Stimulated activated memory B cell treated with anti-CD40 and anti-IgM and Interleukin-4, amounts not matched to agents 10 μg/mL and 1 μg/mL and 100 μg/mL, for 72 hours (primary cell): ENCODE measurements around the gene OR1D5.
"Not testable (repeated sequence)": the region's sequence is repeated elsewhere in the genome, so short reads cannot be mapped to it uniquely, and the experiment has no call there.

Experiments used
- ATAC-seq: fragments of 150-1000 bp; cut with Tn5 transposase; 2 replicates; pipeline ENCODE4 v1.10.0; 2021
- H3K27ac Mint-ChIP-seq: one replicate; pipeline ENCODE4 v1.8.0; 2022; ENCODE audit warnings: mild to moderate bottlenecking, mixed read lengths
- H3K27me3 Mint-ChIP-seq: one replicate; pipeline ENCODE4 v1.8.0; 2022; ENCODE audit warnings: mixed read lengths
- H3K36me3 Mint-ChIP-seq: one replicate; pipeline ENCODE4 v1.8.0; 2022; ENCODE audit warnings: mixed read lengths
- H3K4me1 Mint-ChIP-seq: one replicate; pipeline ENCODE4 v1.8.0; 2022; ENCODE audit warnings: mixed read lengths
- H3K4me3 Mint-ChIP-seq: one replicate; pipeline ENCODE4 v1.8.0; 2022; ENCODE audit warnings: mild to moderate bottlenecking, moderate library complexity, mixed read lengths
- H3K9me3 Mint-ChIP-seq: one replicate; pipeline ENCODE4 v1.8.0; 2022; ENCODE audit warnings: mixed read lengths

Gene OR1D5

GRCh38 chr17:3063507-3063906 lies at the start of gene OR1D5:
OR1D5 (minus strand) TSS chr17:3063607; CDS start chr17:3063607, 0 bp downstream.
- not testable (repeated sequence) for H3K4me3 Mint-ChIP-seq, ATAC-seq, H3K36me3 Mint-ChIP-seq

GRCh38 chr17:3104322-3104721 lies 40.9 kb upstream of the OR1D5 start, which contains the start of gene OR1D2:
OR1D2 (minus strand) TSS chr17:3104422; CDS start chr17:3092996, 11,426 bp downstream.
- H3K4me1 Mint-ChIP-seq = no peaks in the 10 kb centered on the region
- no peak within 1 kb of the TSS for H3K27ac Mint-ChIP-seq
- H3K9me3 Mint-ChIP-seq = peaks cover 21% of the 10 kb centered on the region
- ATAC-seq = no peak
- peaks cover 12% of the 10 kb centered on the region for H3K36me3 Mint-ChIP-seq
- H3K4me3 Mint-ChIP-seq = no peak within 1 kb of the TSS
- peaks cover 14% of the 10 kb centered on the region for H3K27me3 Mint-ChIP-seq

More at GRCh38 chr17:3063507-3063906, at the start of gene OR1D5:
- H3K27ac Mint-ChIP-seq, H3K27me3 Mint-ChIP-seq, H3K4me1 Mint-ChIP-seq, H3K9me3 Mint-ChIP-seq: not testable (repeated sequence)

- ATAC-seq, H3K9me3 Mint-ChIP-seq, H3K27me3 Mint-ChIP-seq, H3K4me3 Mint-ChIP-seq, H3K27ac Mint-ChIP-seq, H3K36me3 Mint-ChIP-seq, H3K4me1 Mint-ChIP-seq: not testable (repeated sequence)
Observed at GRCh38 chr17:3073850-3074249, 10.4 kb upstream of the OR1D5 start.

GRCh38 chr17:3065192-3065591 lies 1.8 kb upstream of the OR1D5 start:
- H3K4me3 Mint-ChIP-seq, H3K9me3 Mint-ChIP-seq, H3K4me1 Mint-ChIP-seq, H3K27ac Mint-ChIP-seq, H3K27me3 Mint-ChIP-seq, H3K36me3 Mint-ChIP-seq: not testable (repeated sequence)
- peak; percentile 88 for ATAC-seq

GRCh38 chr17:3062824-3063377 lies 506 bp downstream of the OR1D5 start:
- ATAC-seq, H3K4me3 Mint-ChIP-seq, H3K27ac Mint-ChIP-seq, H3K27me3 Mint-ChIP-seq, H3K9me3 Mint-ChIP-seq, H3K36me3 Mint-ChIP-seq, H3K4me1 Mint-ChIP-seq: not testable (repeated sequence)

GRCh38 chr17:3054868-3055267 lies 8.5 kb downstream of the OR1D5 start:
- H3K4me1 Mint-ChIP-seq, H3K4me3 Mint-ChIP-seq, ATAC-seq, H3K27me3 Mint-ChIP-seq, H3K27ac Mint-ChIP-seq, H3K9me3 Mint-ChIP-seq, H3K36me3 Mint-ChIP-seq: not testable (repeated sequence)

GRCh38 chr17:3049705-3050295 lies 13.6 kb downstream of the OR1D5 start:
- peaks cover 4% of the 10 kb centered on the region for H3K4me1 Mint-ChIP-seq
- H3K9me3 Mint-ChIP-seq = no peaks in the 10 kb centered on the region
- H3K27me3 Mint-ChIP-seq = no peaks in the 10 kb centered on the region
- H3K4me3 Mint-ChIP-seq = no peak overlapping the region
- peak overlapping the region; percentile 90 for H3K27ac Mint-ChIP-seq
- no peaks in the 10 kb centered on the region for H3K36me3 Mint-ChIP-seq
- ATAC-seq = no peak

- peak overlapping the region; percentile 98 for H3K4me3 Mint-ChIP-seq
- H3K27ac Mint-ChIP-seq = peak overlapping the region; percentile 90
- no peaks in the 10 kb centered on the region for H3K36me3 Mint-ChIP-seq
- peaks cover 6% of the 10 kb centered on the region for H3K9me3 Mint-ChIP-seq
- peaks cover 4% of the 10 kb centered on the region for H3K4me1 Mint-ChIP-seq
- peak; percentile 100 for ATAC-seq
- H3K27me3 Mint-ChIP-seq = no peaks in the 10 kb centered on the region
Observed at GRCh38 chr17:3048727-3049471, 14.5 kb downstream of the OR1D5 start.

- Mint-ChIP-seq H3K4me1 (peaks cover 4% of the 10 kb centered on the region), H3K27me3 (peaks cover 2% of the 10 kb centered on the region), H3K36me3 (no peaks in the 10 kb centered on the region), H3K4me3 (no peak overlapping the region), H3K27ac (no peak overlapping the region), H3K9me3 (peaks cover 8% of the 10 kb centered on the region)
- ATAC-seq = no peak
Observed at GRCh38 chr17:3046753-3047152, 16.7 kb downstream of the OR1D5 start.

- Mint-ChIP-seq H3K36me3 (no peaks in the 10 kb centered on the region), H3K9me3 (peaks cover 8% of the 10 kb centered on the region), H3K27me3 (peaks cover 31% of the 10 kb centered on the region), H3K27ac (no peak overlapping the region), H3K4me1 (peaks cover 15% of the 10 kb centered on the region), H3K4me3 (no peak overlapping the region)
- ATAC-seq = no peak
Observed at GRCh38 chr17:3043737-3044365, 19.6 kb downstream of the OR1D5 start.

GRCh38 chr17:3040882-3041281 lies 22.5 kb downstream of the OR1D5 start:
- peaks cover 46% of the 10 kb centered on the region for H3K27me3 Mint-ChIP-seq
- no peak overlapping the region for H3K4me3 Mint-ChIP-seq
- H3K9me3 Mint-ChIP-seq = peaks cover 8% of the 10 kb centered on the region
- H3K36me3 Mint-ChIP-seq = no peaks in the 10 kb centered on the region
- peaks cover 16% of the 10 kb centered on the region for H3K4me1 Mint-ChIP-seq
- ATAC-seq = no peak
- no peak overlapping the region for H3K27ac Mint-ChIP-seq

- ATAC-seq = no peak
- H3K27me3 Mint-ChIP-seq = peaks cover 55% of the 10 kb centered on the region
Observed at GRCh38 chr17:3039736-3040135, 23.7 kb downstream of the OR1D5 start.

GRCh38 chr17:3038941-3039340 lies 24.5 kb downstream of the OR1D5 start:
- ATAC-seq = no peak
- no peaks in the 10 kb centered on the region for H3K36me3 Mint-ChIP-seq
- H3K4me3 Mint-ChIP-seq = no peak overlapping the region
- H3K9me3 Mint-ChIP-seq = peaks cover 2% of the 10 kb centered on the region
- H3K27ac Mint-ChIP-seq = no peak overlapping the region
- peaks cover 55% of the 10 kb centered on the region for H3K27me3 Mint-ChIP-seq
- peaks cover 16% of the 10 kb centered on the region for H3K4me1 Mint-ChIP-seq

More at GRCh38 chr17:3039736-3040135, 23.7 kb downstream of the OR1D5 start:
- Mint-ChIP-seq H3K27ac (no peak overlapping the region), H3K9me3 (peaks cover 8% of the 10 kb centered on the region), H3K4me3 (no peak overlapping the region), H3K4me1 (peaks cover 16% of the 10 kb centered on the region), H3K36me3 (no peaks in the 10 kb centered on the region)

- no peaks in the 10 kb centered on the region for H3K9me3 Mint-ChIP-seq
- no peak for ATAC-seq
- peaks cover 55% of the 10 kb centered on the region for H3K27me3 Mint-ChIP-seq
- no peak overlapping the region for H3K4me3 Mint-ChIP-seq
- peaks cover 16% of the 10 kb centered on the region for H3K4me1 Mint-ChIP-seq
- H3K27ac Mint-ChIP-seq = no peak overlapping the region
- H3K36me3 Mint-ChIP-seq = no peaks in the 10 kb centered on the region
Observed at GRCh38 chr17:3037259-3037658, 26.1 kb downstream of the OR1D5 start.

- no peak for ATAC-seq
- no peaks in the 10 kb centered on the region for H3K36me3 Mint-ChIP-seq
- no peaks in the 10 kb centered on the region for H3K9me3 Mint-ChIP-seq
- H3K4me3 Mint-ChIP-seq = no peak overlapping the region
- peaks cover 16% of the 10 kb centered on the region for H3K4me1 Mint-ChIP-seq
- H3K27ac Mint-ChIP-seq = no peak overlapping the region
- H3K27me3 Mint-ChIP-seq = peaks cover 53% of the 10 kb centered on the region
Observed at GRCh38 chr17:3036800-3037199, 26.6 kb downstream of the OR1D5 start.
